Nephron (organoid): ENCODE measurements around the gene PLCZ1.
A peak's percentile ranks its signal among the peaks of the same experiment; 100 is the strongest.

ENCODE experiments used
- H3K27ac Mint-ChIP-seq, 3 experiments: 2 replicates each; pipeline ENCODE4 v1.8.0; 2020; ENCODE audit warnings: mixed read lengths in 3 of 3, mild to moderate bottlenecking in 2 of 3, moderate library complexity in 1 of 3
- H3K27me3 Mint-ChIP-seq: 2 replicates; pipeline ENCODE4 v1.8.0; 2021; ENCODE audit warnings: low read depth, mild to moderate bottlenecking, moderate library complexity, mixed read lengths
- H3K36me3 Mint-ChIP-seq: 2 replicates; pipeline ENCODE4 v1.8.0; 2020; ENCODE audit warnings: low read depth, mixed read lengths
- H3K4me1 Mint-ChIP-seq: 2 replicates; pipeline ENCODE4 v1.8.0; 2020; ENCODE audit warnings: mixed read lengths
- H3K4me3 Mint-ChIP-seq, 3 experiments: 2 replicates each; pipeline ENCODE4 v1.8.0; 2020; ENCODE audit warnings: mild to moderate bottlenecking in 3 of 3, mixed read lengths in 3 of 3, moderate library complexity in 2 of 3
- H3K9me3 Mint-ChIP-seq: 2 replicates; pipeline ENCODE4 v1.8.0; 2020; ENCODE audit warnings: mixed read lengths
- TF ChIP-seq, protein P1 (sequence below), 3 experiments: fragments of 200-600 bp; sonication (generic); IDR thresholded peaks; one replicate each; pipeline ENCODE4 v1.5.0; 2021; ENCODE audit warnings: antibody characterized with exemption in 3 of 3; ENCODE audit not compliant: unreplicated experiment in 3 of 3

Gene PLCZ1

DNA sequence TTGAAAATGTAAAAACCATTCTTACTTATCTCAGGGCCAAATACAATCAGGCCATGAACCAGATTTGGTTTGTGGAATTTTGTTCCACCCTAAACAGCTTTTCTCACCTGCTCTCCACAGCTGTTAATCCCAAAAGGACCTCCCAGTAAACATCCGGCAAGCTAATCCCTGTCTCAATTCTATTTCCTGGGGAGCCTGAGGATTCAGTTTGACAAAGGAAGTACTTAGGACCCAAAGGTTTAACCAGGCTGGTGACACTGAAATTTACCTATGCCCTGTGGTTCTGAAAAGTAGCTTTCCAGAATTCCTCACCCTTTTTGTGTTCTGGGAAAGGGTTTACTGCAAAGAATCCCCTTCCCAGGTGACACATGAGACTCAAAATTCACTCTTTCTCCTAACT is 15.1 kb upstream of the PLCZ1 start:
- no peaks in the 10 kb centered on the region for H3K36me3 Mint-ChIP-seq
- peak overlapping the region; percentile 66 to 77 (median 67) for H3K27ac Mint-ChIP-seq
- H3K4me3 Mint-ChIP-seq = no peak overlapping the region
- H3K4me1 Mint-ChIP-seq = peaks cover 23% of the 10 kb centered on the region
- no peaks in the 10 kb centered on the region for H3K27me3 Mint-ChIP-seq
- H3K9me3 Mint-ChIP-seq = no peaks in the 10 kb centered on the region
- TF ChIP-seq, protein P1, sequence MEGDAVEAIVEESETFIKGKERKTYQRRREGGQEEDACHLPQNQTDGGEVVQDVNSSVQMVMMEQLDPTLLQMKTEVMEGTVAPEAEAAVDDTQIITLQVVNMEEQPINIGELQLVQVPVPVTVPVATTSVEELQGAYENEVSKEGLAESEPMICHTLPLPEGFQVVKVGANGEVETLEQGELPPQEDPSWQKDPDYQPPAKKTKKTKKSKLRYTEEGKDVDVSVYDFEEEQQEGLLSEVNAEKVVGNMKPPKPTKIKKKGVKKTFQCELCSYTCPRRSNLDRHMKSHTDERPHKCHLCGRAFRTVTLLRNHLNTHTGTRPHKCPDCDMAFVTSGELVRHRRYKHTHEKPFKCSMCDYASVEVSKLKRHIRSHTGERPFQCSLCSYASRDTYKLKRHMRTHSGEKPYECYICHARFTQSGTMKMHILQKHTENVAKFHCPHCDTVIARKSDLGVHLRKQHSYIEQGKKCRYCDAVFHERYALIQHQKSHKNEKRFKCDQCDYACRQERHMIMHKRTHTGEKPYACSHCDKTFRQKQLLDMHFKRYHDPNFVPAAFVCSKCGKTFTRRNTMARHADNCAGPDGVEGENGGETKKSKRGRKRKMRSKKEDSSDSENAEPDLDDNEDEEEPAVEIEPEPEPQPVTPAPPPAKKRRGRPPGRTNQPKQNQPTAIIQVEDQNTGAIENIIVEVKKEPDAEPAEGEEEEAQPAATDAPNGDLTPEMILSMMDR (IDR thresholded peaks at IDR 0.05; ENCODE audit: unreplicated experiment in 3 of 3) = no peak

DNA sequence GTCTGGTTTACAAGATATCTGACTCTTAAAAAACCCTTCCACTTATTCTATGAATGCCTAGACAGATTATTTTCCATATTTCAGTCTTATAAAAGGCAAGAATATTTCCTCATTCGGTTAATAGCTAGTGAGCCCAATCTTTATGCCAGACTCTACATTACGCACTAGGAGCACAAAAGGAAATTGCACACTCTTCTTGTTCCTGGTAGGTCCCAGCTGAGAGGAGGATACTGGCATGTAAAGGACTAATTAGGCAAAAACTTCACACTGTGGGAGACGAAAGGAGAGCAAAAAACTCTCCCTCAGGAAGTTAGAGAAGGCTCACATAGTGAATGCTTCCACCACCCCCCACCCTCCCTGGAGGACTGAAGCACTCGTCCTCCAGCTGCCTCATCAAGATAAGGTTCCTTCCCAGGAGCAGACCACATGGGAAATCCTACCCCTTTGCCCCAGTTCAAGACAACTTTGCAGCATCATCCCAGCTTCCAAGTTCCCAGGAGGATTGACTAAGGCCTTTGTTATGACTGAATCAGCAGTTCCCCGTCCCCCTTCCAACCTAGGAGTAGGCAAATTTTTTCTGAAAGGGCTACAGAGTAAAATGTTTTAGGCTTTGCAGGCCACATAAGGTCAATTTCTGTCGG is 14.6 kb upstream of the PLCZ1 start:
- H3K27me3 Mint-ChIP-seq = no peaks in the 10 kb centered on the region
- no peak overlapping the region for H3K4me3 Mint-ChIP-seq
- H3K9me3 Mint-ChIP-seq = no peaks in the 10 kb centered on the region
- TF ChIP-seq, protein P1 (IDR thresholded peaks at IDR 0.05; ENCODE audit: unreplicated experiment in 3 of 3) = no peak
- H3K36me3 Mint-ChIP-seq = no peaks in the 10 kb centered on the region
- H3K27ac Mint-ChIP-seq = peak overlapping the region; percentile 27 to 77 (median 58)
- peaks cover 25% of the 10 kb centered on the region for H3K4me1 Mint-ChIP-seq

DNA sequence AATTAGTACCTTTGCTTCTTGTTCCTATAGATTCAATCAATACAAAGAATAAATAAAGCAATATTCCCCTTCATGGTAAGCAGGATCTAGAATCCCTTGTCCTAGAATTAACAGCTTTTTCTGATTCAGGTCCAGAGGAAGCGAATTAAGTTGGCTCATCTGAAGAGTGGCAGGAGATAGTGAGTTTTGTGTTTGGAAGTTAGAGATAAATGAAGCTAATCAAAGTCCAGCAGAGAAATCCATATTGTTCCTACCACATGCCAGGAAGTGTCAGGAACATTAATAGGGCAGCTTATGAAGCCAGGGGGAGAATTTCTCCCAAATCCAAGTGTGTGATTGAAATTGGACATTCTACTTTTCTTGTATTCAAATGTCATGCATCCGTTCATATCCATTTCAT is 14.1 kb upstream of the PLCZ1 start:
- Mint-ChIP-seq H3K27ac (peak overlapping the region in 1 of 3 experiments; percentile 77), H3K27me3 (no peaks in the 10 kb centered on the region), H3K36me3 (no peaks in the 10 kb centered on the region), H3K4me3 (no peak overlapping the region), H3K9me3 (no peaks in the 10 kb centered on the region), H3K4me1 (peaks cover 25% of the 10 kb centered on the region)
- TF ChIP-seq, protein P1 (IDR thresholded peaks at IDR 0.05; ENCODE audit: unreplicated experiment in 3 of 3) = no peak

DNA sequence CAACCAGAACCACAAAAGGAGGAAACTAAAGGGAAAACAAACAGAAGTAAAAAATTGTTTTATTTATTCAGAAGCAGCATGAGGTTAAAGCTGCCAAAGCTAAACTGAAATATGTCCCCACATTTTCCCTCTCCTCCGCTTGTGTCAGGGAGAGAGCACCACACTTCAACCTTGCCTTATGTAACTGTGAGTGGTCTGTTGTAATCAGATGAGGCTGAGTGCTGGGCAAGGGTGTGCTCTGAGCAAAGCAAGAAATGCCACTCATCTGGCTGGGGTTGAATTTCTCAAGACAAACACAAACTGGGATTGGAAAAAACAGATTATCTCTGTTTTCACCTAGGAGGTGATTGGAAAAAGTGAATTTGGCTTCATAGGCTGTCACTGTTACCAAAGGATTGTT is 12.3 kb upstream of the PLCZ1 start:
- Mint-ChIP-seq H3K36me3 (no peaks in the 10 kb centered on the region), H3K27ac (no peak overlapping the region), H3K9me3 (peaks cover 2% of the 10 kb centered on the region), H3K27me3 (no peaks in the 10 kb centered on the region), H3K4me3 (no peak overlapping the region), H3K4me1 (peaks cover 25% of the 10 kb centered on the region)
- TF ChIP-seq, protein P1 (IDR thresholded peaks at IDR 0.05; ENCODE audit: unreplicated experiment in 3 of 3) = no peak

DNA sequence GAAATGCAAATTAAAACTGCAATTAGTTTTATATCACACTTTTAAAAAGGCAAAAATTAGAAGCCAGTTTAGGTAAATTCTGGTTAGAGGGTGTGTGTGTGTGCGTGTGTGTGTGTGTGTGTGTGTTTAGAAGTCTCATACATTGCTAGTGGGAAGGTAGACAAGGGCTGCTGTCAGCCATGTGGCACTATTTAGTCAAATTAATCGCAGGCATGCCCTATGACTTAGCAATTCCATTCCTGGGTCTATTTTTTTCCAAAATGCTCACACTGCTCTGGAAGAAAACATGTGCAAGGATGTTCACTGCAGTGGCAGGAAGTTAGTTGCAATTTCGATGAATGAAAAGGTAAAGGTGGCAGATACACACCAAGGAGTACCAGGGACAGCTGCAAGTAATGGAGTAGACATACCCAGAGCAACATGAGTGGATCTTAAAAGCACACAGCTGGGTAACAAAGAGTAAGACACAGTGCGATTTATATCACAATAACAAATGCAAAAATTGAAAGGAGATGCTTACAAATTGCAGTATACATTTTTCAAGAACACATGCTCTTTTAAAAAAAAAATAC is 11.7 kb upstream of the PLCZ1 start:
- H3K4me1 Mint-ChIP-seq = peaks cover 25% of the 10 kb centered on the region
- H3K27ac Mint-ChIP-seq = no peak overlapping the region
- H3K36me3 Mint-ChIP-seq = no peaks in the 10 kb centered on the region
- H3K27me3 Mint-ChIP-seq = no peaks in the 10 kb centered on the region
- TF ChIP-seq, protein P1 (IDR thresholded peaks at IDR 0.05; ENCODE audit: unreplicated experiment in 3 of 3) = no peak
- H3K9me3 Mint-ChIP-seq = peaks cover 2% of the 10 kb centered on the region
- no peak overlapping the region for H3K4me3 Mint-ChIP-seq

DNA sequence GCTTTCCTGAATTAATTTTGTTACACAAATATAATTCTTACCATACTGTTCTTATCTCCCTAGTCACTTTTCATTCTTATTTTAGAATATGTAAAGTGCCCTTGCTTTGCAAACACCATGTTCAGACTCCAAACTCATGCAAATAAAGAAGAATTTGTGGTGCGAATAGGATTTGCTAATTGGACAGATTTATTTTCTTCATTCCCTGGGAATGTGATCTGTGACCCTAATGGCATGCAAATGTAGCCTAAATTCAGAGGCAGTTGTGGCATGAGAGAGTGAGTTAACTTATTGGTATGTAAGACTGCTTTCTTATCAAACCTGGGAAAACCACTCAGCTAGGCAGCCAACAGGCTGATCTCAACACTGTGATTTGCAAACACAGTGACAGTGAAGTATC is 10.1 kb upstream of the PLCZ1 start:
- TF ChIP-seq, protein P1 (IDR thresholded peaks at IDR 0.05; ENCODE audit: unreplicated experiment in 3 of 3) = no peak
- Mint-ChIP-seq H3K9me3 (peaks cover 2% of the 10 kb centered on the region), H3K4me3 (no peak overlapping the region), H3K4me1 (peaks cover 10% of the 10 kb centered on the region), H3K27ac (no peak overlapping the region), H3K36me3 (no peaks in the 10 kb centered on the region), H3K27me3 (no peaks in the 10 kb centered on the region)
